NCI-H2171 (cell line): ENCODE data around the gene RALGAPA2.
A peak's percentile ranks its signal among the peaks of the same experiment; 100 is the strongest.
"Not testable (repeated sequence)": the region's sequence is repeated elsewhere in the genome, so short reads cannot be mapped to it uniquely, and the experiment has no call there.

Source experiments
- DNase-seq: peaks from one replicate; lab custom pipeline; 2025; lab: John Stamatoyannopoulos, UW

The RALGAPA2 gene

DNA sequence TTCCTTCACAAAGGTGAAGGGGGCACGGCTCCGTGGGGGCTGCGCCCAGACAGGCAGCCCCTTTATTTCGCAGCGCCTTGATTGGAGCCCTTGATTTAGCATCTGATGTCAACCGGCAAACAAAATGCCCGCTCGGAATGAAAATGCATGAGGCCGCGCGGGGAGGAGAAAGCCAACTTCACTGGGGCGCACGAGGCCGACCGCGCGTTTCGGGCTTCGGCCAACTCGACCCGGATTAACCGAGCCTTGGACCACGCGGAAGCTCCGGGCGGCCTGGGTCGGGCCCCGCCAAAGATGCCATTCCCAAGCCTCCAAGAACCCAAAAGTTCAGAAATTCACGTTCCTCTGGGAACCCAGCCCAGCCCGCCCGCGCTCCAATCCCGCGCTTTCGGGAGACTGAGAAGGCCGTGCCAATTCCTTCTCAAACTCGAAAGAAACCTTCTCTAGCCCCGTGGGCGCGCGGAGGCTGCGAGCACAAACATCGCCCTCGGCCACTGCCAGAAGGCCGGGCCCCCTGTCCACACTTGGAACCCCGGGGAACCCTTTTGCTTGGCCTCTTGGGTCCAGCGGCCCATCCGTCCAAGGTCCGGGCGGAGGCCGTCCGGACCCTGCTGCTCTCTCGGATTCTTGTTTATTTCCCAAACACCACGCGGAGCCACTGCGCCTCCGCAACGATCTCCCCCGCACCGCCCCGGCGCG lies 345.4 kb downstream of the RALGAPA2 start:
- DNase-seq, result no peak

DNA sequence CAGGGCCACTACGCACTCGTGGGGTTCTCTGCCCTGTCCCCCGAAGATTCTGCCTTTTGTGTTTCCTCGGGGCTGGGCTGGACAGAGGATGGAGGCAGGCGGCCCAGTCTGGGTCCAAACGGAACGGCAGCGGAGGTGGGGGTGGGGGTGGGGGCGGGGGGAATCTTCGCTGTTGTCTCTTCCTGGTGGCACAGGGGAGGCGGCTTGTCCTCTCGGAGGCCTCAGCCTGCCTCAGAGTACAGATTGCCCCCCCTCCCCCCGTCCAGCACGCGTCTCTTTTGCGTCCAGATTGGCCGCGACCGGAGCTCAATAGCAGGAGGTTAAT lies 345.9 kb downstream of the RALGAPA2 start:
- no peak for DNase-seq

DNA sequence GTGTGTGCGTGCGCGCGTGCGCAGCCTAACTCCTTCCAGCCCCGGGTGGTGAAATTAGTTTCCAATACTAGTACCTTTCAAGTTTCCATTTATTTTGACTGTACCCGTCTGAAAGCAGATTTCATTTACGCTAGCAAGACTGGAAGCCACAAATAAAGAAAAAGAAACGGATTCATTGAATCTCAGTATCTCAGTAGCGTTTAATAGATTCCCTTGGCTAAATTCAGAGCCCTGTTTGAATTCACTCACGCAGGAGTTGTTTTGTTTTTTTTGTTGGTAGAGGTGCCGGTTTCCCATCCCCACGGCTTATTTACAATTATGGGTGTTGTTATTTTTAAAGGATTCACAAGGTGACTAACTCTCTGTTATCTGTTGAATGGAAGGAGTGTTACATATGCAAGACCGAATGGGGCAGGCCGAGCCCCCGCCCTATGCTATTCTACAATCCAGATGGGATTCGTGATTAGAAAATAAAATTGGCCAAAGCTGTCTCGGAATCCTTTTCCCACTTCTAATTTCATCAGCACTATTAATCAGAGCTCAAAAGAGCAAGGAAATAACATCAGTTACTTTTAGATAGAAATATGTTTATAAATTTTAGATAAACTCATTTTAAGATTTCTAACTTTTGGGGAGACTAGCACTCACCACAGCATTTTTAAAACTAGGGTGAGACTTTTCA lies 346.8 kb downstream of the RALGAPA2 start:
- no peak for DNase-seq

DNA sequence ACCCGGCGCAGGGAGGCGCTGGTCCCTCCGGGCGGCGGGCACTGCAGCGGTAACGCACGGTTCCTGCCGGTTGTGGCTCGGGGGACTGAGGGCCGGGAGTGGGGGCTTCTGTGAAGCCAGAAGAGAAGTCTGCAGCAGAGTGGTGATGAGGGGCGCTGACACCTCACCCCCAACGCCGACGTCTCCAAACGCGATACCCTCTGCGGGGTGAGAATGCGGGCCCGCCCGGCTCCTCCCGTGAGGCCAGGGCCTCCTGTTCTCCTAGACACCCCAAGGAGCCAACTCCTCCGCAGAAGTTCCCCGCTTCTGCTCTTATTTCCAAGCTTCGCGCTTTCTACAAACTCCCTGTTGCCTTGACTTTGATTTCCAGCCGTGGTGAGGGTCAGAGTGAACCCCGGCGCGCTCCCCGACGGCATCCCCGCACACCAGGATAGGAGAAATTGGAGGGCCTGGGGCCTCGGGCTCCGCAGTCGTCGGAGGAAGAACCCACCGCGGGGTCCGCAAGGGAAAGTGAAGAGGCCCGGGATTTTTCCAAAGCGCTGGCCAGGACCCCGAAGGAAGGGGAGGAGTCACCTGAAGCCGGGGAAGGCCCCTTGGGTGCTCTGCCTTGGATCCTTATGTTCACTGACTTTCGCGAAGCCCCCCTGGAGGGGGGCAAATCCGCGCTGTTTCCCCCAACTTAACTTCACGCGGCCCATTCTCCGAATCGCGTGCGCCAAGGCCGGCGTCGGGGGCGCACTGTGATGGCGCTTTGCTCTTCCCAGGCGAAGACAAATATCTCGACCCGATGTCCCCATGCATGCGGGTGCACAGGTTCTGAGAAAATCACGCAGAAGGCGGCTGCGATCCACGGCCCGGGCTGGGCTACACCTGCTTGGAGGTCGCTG lies 347.6 kb downstream of the RALGAPA2 start:
- DNase-seq, result no peak

DNA sequence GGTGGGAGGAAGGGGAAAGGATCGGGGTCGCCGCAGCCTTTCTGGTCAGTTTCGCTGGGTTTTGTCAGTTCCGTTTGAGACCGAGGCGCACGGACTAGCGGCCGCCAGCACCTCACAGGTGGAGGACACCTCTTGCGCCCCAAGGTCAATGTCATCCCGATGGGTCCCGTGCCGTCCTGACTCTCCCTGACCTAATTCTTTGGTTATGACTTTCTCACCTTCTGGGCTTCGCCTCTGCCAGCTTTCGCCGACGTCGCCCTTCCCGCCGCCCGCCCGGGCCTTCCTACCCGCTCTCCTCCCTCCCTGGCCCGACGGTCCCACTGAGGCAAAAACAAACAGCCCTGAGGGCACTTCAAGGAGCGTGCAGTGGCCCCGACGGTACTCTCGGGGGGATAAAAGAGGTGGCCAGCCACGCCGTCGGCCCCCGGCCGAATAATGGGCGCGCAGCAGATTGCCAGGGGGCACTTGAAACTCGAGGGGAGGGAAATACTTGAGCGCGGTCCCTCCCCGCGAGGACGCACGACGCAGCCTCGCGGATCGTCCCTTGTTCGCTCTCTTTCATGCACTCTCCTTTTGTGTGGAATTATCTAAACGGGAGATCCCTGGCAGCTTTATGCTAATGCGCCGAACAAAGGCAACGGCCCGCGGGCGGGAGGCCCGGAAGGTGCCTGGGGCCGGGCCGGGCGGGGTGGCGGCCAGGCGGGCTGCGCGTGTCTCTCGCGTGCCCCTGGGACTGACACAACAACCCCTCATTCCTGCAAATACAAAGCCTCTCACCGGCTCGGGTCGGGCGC lies 348.4 kb downstream of the RALGAPA2 start:
- no peak for DNase-seq

DNA sequence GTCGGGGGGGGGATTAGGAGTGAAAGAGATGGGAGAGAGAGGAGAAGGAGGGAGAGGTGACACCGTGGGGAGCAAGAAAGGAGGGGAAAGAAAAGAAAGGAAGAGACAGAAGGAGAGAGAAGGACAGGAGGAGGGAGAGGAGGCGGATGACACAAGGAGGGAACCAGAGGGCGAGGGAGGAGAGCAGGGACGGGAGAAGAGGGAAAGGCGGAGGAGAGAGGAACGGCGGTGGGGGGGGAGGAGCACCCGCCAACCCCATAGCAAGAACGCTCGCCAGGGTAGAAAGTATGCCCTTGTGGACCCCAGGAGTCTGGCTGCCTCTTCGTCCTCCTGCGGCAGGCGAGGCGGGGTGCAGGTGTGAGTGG lies 349.0 kb downstream of the RALGAPA2 start:
- no peak for DNase-seq

DNA sequence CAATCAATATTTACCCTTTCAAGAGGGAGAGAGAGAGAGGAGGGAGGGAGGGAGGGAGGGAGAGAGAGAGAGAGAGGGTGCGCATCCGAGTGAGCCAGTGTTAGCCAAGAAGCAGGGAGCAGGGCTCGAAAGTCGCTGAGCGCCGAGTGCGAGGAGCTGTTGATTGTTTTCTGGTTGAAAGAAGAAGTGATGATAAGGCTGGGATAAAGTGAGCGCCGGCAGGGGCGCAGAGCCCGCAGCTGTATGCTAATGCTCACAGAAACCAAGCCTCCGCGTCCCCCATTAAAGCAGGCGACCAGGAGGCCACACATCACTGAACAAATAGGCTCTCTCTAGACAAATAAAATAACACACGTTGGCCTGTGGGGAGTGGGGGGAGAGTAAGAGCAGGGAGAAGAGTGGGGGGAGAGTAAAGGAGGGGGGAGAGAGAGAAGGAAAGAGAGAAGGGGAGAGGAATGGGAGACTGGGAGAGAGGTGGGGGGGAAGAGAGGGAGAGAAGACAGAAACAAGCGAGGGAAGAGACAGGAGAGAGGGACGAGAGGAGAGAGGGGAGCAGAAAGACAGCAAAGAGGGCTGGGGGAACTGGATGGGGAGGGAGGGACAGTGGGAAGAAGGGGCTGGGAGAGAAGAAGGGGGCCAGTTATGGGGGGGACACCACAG lies 349.5 kb downstream of the RALGAPA2 start:
- peak; percentile 86 for DNase-seq

DNA sequence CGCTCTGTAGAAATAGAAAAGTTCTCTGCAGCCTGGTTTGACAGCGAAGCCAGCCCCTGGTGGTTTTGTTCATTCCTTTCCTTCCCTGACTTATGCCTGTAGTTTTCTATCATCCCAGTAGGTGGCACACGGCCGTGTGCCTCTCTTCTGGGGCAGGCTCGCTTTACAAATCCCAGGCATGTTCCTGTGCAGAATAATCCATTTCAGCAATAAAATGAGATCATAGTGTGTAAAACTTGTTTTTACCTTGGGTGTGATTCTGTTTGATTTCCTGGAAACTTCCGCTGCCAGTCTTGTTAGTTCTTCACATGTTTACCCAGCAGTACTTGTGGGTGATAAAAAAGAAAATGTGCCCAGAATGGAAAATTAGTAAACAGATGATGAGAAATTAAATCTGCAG lies 352.0 kb downstream of the RALGAPA2 start:
- peak; percentile 26 for DNase-seq

DNA sequence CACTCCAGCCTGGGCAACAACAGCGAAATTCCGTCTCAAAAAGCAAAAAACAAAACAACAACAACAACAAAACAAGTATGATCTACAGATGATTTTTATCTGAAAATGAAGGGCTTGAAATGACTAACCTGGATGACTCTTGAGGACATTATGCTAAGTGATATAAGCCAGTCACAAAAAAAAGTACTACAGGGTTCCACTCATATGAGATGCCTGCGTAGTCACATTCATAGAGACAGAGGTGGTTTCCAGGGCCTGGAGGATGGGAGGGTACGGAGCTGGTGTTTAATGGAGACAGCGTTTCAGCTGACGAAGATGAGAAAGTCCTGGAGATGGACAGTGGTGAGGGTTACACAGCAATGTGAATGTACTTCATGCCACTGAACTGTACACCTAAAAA lies 352.8 kb downstream of the RALGAPA2 start:
- DNase-seq, result no peak

DNA sequence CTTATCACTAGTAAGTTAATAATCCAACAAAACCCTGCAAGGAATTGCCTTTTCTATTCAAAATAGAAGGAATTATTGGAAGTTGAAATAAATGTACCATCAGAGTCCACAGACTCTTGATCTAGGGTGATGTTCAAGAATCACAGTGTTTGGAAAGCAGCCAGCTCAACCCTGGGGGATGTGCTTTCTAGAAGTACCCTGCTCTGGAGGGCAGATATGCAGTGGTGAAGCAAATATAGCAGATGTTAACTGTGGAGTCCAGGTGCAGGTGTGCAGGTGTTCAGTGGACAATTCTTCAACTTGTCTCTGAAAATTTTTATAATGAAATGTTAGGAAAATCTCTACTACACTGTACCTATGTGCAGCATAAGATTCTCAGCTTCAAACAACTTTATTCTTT lies 353.6 kb downstream of the RALGAPA2 start:
- DNase-seq, result peak; percentile 50

DNA sequence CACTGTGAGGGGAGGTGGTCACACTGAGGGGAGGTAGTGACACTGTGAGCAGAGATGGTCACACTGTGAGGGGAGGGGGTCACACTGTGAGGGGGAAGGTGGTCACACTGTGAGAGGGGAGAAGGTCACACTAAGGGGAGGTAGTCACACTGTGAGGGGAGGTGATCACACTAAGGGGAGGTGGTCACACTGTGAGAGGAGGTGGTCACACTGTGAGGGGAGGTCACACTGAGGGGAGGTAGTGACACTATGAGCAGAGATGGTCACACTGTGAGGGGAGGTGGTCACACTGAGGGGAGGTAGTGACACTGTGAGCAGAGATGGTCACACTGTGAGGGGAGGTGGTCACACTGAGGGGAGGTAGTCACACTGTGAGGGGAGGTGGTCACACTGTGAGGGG lies 356.9 kb downstream of the RALGAPA2 start:
- DNase-seq, result not testable (repeated sequence)

DNA sequence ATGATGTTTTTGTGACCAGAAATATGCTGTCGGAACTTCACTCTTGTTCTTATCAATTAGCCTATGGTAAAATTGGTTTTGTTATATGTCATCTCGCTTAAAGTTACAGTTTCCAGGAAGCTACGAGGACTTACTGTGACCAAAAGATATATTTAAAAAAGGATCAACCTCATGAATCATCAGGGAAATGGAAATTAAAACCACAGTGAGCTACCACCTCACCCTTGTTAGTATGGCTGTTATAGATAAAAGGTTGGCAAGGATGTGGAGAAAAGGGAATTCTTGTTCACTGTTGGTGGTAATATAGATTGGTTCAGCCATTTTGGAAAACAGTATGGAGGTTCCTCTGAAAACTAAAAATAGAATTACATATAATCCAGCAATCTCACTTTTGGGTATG lies 358.9 kb downstream of the RALGAPA2 start:
- no peak for DNase-seq

DNA sequence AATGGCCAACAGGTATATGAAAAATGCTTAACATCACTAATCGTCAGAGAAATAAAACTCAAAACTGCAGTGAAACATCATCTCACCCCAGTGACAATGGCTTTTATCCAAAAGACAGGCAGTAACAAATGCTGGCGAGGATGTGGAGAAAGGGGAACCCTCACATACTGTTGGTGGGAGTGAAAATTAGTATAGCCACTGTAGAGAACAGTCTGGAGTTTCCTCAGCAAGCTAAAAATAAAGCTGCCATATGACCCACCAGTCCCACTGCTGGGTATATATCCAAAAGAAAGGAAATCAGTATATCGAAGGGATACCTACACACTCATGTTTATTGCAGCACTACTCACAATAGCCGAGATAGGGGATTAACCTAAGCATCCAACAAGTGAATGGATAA lies 368.0 kb downstream of the RALGAPA2 start:
- DNase-seq, result no peak

DNA sequence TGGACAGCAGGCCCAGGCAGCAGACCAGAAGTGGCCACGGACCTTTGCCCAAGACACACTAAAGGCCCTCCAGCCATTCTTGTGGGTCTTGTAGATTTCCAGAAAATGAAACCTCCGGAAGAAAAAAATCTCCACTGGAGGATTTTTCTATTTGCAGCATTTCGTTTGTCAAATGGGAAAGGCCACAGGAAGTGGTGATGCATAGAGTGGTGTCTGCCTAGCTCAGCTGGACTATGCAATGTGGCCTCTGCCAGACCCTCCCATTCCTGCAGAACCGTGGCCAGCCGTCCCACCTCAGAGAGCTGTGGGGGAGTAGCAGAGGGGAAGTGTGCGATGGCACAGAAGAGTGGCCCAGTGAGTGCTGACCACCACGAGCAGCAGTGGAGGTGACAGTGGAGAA lies 368.5 kb downstream of the RALGAPA2 start:
- no peak for DNase-seq
